Uterus (tissue), 2 donors: ENCODE data around the gene RAD51B.

ENCODE experiments used
- POLR2A ChIP-seq, 2 donors: fragments of 450-650 bp; IDR thresholded peaks; one replicate each; pipeline ENCODE4 v1.6.1; 2016; ENCODE audit warnings: antibody characterized with exemption in 2 of 2, mild to moderate bottlenecking in 1 of 2, moderate library complexity in 1 of 2
- TF ChIP-seq, protein P1 (sequence below), 4 experiments: fragments of 200-600 bp in 2 of 4; fragments of 450-650 bp in 2 of 4; sonication (generic) in 2 of 4; IDR thresholded peaks; one replicate each; pipeline ENCODE4 v1.5.1; 2016 to 2019; ENCODE audit warnings: antibody characterized with exemption in 4 of 4, mild to moderate bottlenecking in 2 of 4, moderate library complexity in 1 of 4

- TF ChIP-seq, protein P1, sequence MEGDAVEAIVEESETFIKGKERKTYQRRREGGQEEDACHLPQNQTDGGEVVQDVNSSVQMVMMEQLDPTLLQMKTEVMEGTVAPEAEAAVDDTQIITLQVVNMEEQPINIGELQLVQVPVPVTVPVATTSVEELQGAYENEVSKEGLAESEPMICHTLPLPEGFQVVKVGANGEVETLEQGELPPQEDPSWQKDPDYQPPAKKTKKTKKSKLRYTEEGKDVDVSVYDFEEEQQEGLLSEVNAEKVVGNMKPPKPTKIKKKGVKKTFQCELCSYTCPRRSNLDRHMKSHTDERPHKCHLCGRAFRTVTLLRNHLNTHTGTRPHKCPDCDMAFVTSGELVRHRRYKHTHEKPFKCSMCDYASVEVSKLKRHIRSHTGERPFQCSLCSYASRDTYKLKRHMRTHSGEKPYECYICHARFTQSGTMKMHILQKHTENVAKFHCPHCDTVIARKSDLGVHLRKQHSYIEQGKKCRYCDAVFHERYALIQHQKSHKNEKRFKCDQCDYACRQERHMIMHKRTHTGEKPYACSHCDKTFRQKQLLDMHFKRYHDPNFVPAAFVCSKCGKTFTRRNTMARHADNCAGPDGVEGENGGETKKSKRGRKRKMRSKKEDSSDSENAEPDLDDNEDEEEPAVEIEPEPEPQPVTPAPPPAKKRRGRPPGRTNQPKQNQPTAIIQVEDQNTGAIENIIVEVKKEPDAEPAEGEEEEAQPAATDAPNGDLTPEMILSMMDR (IDR thresholded peaks at IDR 0.05) = no peak
- no peak for TF ChIP-seq POLR2A (IDR thresholded peaks at IDR 0.05)
Observed at GRCh38 chr14:68607867-68608573, 788.4 kb downstream of the RAD51B start.
